ENCODE data around the gene CA14. TPM values are rescaled to one million over a fixed set of nuclear protein-coding genes. Genes with fewer than 3 reads are reported as not detected.
"Not testable (repeated sequence)": the region's sequence is repeated elsewhere in the genome, so short reads cannot be mapped to it uniquely, and the experiment has no call there.

Gene CA14
- total RNA-seq, 1 donor from 2014 or later: 0.55 TPM

GRCh38 chr1:150299716-150300115 is 42.1 kb downstream of the CA14 start:
- DNase-seq: no peak
- no peaks in the 10 kb centered on the region for H3K9me3 ChIP-seq
- intact Hi-C loops (cut with DNase I): no loop called here
- ATAC-seq: no peak
- peaks cover 73% of the 10 kb centered on the region for H3K36me3 ChIP-seq
- H3K4me3 ChIP-seq: no peak overlapping the region
- no peaks in the 10 kb centered on the region for H3K27me3 ChIP-seq
- no peak for TF ChIP-seq CTCF (IDR thresholded peaks at IDR 0.05)
- no peak overlapping the region for H3K27ac ChIP-seq
- H3K4me1 ChIP-seq: peaks cover under 1% of the 10 kb centered on the region

DNA sequence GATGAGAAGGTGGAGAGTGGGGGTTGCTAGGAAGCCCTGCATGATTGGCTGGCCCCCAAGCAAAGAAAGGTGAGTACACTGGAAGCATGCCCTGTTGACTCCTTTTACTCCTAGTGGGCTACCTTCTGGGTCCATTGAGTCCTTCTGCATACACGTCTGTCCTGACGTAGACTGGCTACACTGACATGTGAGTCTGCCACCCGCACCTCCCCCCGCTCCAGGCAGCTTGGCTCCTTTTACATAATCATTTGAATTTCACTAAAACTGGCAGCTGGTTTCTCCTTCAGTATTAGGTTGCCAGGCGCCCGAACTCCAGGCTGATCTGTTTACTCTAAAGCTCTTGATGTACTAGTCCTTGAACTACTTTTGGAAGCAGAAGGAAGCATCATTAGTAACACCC is 44.8 kb downstream of the CA14 start:
- ATAC-seq (no peak), DNase-seq (no peak)
- no peak overlapping the region for H3K4me3 ChIP-seq
- no peaks in the 10 kb centered on the region for H3K9me3 ChIP-seq
- no peaks in the 10 kb centered on the region for H3K27me3 ChIP-seq
- peaks cover 64% of the 10 kb centered on the region for H3K36me3 ChIP-seq
- no peaks in the 10 kb centered on the region for H3K4me1 ChIP-seq
- H3K27ac ChIP-seq: no peak overlapping the region
- TF ChIP-seq CTCF (IDR thresholded peaks at IDR 0.05): no peak
- intact Hi-C loops (cut with DNase I): no loop called here

- Histone ChIP-seq H3K4me1 (no peaks in the 10 kb centered on the region), H3K36me3 (peaks cover 64% of the 10 kb centered on the region), H3K4me3 (no peak overlapping the region), H3K9me3 (no peaks in the 10 kb centered on the region), H3K27me3 (no peaks in the 10 kb centered on the region), H3K27ac (no peak overlapping the region)
- TF ChIP-seq CTCF (IDR thresholded peaks at IDR 0.05): no peak
- DNase-seq: no peak
- no peak for ATAC-seq
- intact Hi-C loops (cut with DNase I): no loop called here
Measured at GRCh38 chr1:150302902-150303301, 45.3 kb downstream of the CA14 start.

DNA sequence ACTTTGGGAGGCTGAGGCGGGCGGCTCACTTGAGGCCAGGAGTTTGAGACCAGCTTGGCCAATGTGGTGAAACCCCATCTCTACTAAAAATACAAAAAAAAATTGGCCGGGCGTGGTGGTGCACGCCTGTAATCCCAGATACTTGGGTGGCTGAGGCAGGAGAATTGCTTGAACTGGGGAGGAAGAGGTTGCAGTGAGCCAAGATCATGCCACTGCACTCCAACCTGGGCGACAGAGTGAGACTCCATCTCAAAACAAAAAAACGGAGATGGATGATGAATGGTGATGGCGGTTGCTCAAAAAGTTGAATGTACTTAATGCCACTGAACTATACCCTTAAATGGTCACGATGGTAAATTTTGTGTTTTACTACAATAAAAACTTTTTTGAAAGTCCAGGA is 51.0 kb downstream of the CA14 start:
- H3K4me3 ChIP-seq; DNase-seq; H3K27ac ChIP-seq; H3K4me1 ChIP-seq; H3K27me3 ChIP-seq; ATAC-seq; H3K9me3 ChIP-seq; intact Hi-C loops (cut with DNase I): not testable (repeated sequence)
- peaks cover 19% of the 10 kb centered on the region for H3K36me3 ChIP-seq

- H3K9me3 ChIP-seq: no peaks in the 10 kb centered on the region
- ATAC-seq (no peak), DNase-seq (no peak)
- intact Hi-C loops (cut with DNase I): no loop called here
- H3K4me1 ChIP-seq: no peaks in the 10 kb centered on the region
- peaks cover 19% of the 10 kb centered on the region for H3K36me3 ChIP-seq
- TF ChIP-seq CTCF (IDR thresholded peaks at IDR 0.05): no peak
- no peaks in the 10 kb centered on the region for H3K27me3 ChIP-seq
- H3K4me3 ChIP-seq: no peak overlapping the region
- H3K27ac ChIP-seq: no peak overlapping the region
Measured at GRCh38 chr1:150309758-150310508, 52.4 kb downstream of the CA14 start.

GRCh38 chr1:150311762-150312161 is 54.2 kb downstream of the CA14 start:
- DNase-seq: no peak
- Histone ChIP-seq H3K36me3 (peaks cover 9% of the 10 kb centered on the region), H3K27ac (no peak overlapping the region), H3K9me3 (no peaks in the 10 kb centered on the region), H3K27me3 (no peaks in the 10 kb centered on the region), H3K4me3 (no peak overlapping the region), H3K4me1 (no peaks in the 10 kb centered on the region)
- ATAC-seq: no peak
- TF ChIP-seq CTCF (IDR thresholded peaks at IDR 0.05): no peak
- intact Hi-C loops (cut with DNase I): no loop called here

Other genes with a start within 250 kb of the CA14 start
- gene OTUD7B, start 247.0 kb upstream of the CA14 start, total RNA-seq: 35.3 TPM
- 37.4 TPM for gene VPS45, start 190.0 kb upstream of the CA14 start, total RNA-seq
- 44.5 TPM for gene PLEKHO1, start 107.9 kb upstream of the CA14 start, total RNA-seq
- 29.6 TPM for gene ANP32E, start 21.7 kb upstream of the CA14 start, total RNA-seq
- gene APH1A, start 11.2 kb downstream of the CA14 start, total RNA-seq: 135 TPM
- 15.4 TPM for gene C1orf54, start 15.0 kb downstream of the CA14 start, total RNA-seq
- 10.6 TPM for gene CIART, start 24.8 kb downstream of the CA14 start, total RNA-seq
- 46.1 TPM for gene MRPS21, start 36.1 kb downstream of the CA14 start, total RNA-seq
- gene PRPF3, start 63.8 kb downstream of the CA14 start, total RNA-seq: 53.4 TPM
- gene RPRD2, start 106.4 kb downstream of the CA14 start, total RNA-seq: 31.4 TPM
- gene TARS2, start 229.6 kb downstream of the CA14 start, total RNA-seq: 18.5 TPM